ENCODE data around the gene ATAD3B.
"Not testable (repeated sequence)": the region's sequence is repeated elsewhere in the genome, so short reads cannot be mapped to it uniquely, and the experiment has no call there.

Gene ATAD3B

DNA sequence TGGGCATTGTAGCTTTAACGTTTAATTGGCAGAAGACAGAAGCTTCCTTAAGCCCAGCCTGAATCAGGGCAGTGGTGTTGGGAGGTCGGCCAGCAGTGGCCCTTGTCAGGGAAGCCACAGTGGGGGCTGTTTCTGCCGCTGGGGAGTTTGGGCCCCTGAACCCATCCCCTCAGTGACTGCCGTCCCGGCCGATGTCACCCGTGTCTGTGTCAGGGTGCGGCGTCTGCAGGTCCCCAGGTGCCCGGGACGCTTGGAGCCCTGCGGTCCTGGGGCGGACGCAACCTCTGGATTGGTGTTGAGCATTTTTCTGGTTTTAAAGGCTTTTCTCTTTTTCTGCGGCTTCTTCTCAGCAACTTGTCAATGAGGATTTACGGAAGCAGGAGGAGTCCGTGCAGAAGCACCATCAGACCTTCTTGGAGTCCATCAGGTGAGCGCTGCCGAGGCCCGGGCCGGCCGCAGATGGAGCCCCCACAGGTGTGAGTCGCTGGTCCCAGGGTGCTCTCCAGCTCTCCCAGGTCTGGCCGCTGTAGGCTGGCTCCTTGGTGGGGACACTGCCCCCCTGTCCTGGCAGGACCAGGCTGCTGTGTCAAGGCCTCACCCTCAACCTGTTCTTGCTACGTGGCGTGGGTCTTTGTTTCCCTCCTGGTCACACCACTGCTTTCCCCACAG, 19.7 kb upstream of the ATAD3B start:
- DNase-seq = no peak

DNA sequence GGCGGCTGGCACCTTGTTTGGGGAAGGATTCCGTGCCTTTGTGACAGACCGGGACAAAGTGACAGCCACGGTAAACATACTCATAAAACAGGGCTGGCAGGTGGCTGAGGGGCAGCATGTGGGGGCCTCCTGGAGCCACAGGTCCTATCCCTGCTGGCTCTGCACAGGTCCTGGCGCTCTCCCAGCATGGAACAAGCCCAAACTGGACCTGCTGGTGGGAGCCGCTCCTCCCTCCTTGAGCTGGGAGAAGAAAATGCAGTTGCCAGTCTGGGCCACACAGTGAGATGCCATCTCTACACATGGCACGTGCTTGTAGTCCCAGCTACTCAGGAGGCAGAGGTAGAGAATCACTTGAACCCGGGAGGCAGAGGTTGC, 19.2 kb upstream of the ATAD3B start:
- not testable (repeated sequence) for DNase-seq

DNA sequence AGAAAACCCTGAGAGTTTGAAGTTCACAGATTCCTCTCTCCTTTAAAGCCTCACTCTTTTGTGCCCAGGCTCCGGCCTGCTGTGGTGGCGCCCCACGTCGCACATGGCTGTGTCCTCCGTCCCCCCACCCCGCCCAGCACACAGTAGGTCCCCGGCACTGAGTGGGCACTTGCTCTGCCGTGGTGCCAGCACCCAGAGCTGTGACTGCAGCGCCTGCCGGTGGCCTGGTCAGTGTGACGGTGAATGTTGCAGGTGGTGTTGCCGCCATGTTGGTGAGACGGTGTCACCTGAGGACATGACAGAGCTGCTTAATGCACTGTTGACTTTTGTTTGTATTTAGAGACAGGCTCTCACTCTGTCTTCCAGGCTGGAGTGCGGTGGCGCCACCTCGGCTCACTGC, 18.7 kb upstream of the ATAD3B start:
- DNase-seq = no peak

DNA sequence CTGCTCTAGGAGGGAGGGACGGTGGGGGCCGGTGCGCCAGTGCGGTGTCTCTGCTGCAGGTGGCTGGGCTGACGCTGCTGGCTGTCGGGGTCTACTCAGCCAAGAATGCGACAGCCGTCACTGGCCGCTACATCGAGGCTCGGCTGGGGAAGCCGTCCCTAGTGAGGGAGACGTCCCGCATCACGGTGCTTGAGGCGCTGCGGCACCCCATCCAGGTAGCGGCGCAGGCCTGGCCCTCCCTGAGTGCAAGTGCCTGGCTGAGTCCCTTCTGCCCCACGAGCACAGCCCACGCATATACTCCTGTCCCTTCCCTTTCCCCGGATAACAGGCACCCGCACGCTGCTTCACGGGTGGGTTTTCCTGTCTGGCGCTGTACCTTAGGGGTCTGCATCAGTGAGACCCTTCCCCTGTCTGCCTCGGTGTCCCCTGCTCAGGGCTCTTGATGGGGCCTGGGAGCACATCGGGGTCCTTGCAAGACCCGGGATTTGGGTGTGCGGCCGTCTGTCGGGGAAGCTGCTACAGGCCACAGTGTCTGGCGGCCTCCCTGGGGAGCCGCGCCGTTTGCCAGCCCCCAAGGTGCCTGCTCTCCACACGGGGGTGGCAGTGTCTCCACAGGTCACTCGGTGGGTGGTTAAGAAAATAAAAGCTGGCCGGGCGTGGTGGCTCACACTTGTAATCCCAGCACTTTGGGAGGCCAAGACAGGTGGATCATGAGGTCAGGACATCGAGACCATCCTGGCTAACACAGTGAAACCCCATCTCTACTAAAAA, 17.1 kb upstream of the ATAD3B start:
- DNase-seq = not testable (repeated sequence)

DNA sequence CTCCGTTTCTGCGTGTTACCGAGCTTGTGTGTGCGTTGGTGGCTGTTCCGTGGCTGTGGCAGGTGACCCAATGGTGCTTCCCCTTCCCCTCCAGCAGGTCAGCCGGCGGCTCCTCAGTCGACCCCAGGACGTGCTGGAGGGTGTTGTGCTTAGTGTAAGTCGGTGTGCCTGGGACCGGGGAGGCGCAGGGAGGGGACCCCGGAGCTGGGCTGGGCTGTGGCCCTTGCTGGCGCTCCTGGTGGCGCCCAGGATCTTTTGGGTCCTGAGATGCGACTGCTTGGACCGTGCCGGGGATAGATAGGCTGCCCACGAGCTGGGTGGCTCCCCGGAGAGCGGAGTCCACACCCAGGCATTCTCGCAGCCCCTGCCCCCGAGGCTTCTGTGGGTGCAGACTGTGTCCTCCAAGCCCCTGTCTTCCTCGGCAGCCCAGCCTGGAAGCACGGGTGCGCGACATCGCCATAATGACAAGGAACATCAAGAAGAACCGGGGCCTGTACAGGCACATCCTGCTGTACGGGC, 16.1 kb upstream of the ATAD3B start:
- DNase-seq = no peak

DNA sequence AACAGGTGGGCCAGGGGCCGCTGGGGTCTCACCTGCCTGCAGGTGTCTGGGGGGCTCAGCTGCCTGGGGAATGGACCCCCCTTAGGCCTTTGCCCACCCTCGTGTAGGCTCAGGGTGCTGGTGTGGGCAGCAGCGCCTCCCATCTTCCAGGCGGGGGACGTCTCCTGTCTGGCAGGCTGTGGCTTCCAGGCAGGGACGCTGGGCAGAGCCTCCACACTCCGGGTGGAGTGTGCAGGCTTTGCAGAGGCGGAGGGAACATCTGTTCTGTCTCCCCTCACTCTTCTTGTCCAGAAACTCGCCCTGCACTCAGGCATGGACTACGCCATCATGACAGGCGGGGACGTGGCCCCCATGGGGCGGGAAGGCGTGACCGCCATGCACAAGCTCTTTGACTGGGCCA, 15.6 kb upstream of the ATAD3B start:
- DNase-seq = not testable (repeated sequence)

DNA sequence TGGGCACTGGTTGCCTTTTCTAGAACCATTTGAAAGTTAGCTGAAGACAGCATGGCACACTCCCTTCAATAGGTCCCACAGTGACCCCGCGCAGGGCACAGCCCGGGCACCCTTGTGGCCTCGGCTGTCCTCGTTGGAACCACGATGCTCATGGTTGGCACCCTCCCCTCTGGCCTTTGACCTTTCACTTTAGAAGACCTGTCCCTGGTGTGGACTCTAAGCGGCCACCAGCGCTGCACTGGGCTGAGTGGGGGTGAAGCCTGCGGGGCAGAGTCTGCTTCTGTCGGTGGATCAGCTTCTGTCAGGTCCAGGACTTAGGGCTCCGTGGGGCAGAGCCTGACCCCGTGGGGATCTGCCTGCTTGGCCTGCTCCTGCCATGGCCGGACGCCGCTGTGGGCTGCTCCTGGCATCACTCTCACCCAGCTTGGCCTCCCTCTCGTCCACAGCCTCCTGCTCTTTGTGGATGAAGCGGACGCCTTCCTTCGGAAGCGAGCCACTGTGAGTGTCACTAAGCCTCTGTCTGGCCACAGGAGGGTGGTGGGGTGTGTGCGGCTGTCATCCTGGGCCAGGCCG, 14.8 kb upstream of the ATAD3B start:
- DNase-seq = not testable (repeated sequence)

DNA sequence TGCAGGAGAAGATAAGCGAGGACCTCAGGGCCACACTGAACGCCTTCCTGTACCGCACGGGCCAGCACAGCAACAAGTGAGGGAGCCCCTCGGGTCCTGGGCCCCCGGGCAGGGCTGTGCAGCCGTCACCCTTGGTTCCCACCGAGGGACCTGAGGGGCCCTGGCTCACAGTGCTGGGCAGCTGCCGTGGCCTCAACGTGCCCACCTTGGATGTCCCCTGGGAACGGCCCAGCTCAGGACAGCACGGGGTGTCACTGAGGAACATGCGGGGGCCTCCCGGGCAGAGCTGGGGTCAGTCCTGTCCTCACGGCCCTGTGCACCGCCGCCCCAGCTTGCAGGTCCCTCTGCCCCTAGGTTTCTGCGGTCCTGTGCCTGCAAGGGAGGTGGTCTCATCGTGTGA, 12.4 kb upstream of the ATAD3B start:
- DNase-seq = not testable (repeated sequence)

DNA sequence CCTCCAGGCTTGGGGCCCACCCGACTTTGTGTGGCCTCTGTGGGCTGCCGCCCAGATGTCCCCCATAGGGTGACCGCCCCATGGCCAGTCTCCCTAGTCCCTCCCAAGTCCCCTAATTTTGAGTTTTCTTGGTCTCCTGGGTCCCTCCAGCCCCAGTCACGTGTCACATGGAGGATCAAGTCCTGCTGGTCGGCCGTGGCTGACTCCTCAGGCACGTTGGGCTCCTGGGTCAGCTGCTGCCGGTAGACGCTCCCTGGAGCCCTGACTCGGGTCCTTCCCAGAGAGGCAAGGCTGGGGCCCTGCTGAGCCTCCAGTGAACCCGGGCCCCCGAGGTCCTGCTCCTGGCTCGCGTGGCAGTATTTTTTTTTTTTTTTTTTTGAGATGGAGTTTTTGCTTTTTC, 11.9 kb upstream of the ATAD3B start:
- not testable (repeated sequence) for DNase-seq

DNA sequence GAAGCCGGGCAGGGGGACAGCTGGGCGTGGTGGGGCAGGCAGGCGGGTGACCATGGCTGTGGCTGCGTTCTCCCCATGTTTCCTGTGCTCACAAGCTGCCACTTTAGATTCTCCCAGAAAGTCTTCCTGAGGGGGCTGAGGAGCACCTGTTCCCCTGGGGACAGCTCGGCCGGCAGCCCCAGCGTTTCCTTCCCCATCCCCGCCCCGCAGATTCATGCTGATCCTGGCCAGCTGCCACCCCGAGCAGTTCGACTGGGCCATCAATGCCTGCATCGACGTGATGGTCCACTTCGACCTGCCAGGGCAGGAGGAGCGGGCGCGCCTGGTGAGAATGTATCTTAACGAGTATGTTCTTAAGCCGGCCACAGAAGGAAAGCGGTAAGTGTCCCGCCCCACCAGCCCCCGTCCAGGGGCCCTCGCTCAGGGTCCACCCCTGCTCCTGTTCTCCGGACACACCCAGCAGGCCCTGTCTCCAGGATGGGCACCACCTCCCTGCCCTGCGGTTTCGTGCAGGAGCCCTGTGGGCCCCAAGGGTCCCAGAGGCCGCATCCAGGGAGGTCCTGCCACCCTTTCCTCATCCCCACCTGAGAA, 10.9 kb upstream of the ATAD3B start:
- DNase-seq = no peak

DNA sequence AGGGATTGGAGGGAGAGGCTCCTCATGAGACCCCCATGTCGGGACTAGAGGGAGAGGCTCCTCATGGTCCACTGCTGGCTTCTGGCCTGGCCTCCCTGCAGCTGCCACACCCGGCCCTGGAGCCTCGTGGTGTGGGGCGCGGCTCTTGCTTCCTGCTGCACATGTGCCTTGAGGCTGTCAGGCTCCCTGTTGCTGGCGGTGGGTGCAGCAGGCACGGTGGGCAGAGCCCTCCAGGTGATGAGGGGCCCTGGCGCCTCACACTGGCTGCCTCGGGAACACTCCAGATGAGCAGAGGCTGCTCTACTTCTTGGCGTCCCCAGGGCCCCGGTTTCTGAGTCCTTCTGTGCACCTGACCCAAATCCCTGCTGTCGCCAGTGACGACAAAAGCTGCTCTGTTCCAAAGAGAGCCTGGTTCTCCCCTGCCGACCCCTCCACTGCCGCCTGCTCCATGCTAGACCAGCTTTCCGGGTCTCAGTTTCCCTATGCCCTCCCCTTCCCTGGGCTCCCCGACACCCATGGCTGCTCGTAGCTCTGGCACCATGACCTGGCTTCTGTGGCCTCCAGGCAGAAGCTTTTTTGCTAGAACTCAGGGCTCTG, 9.7 kb upstream of the ATAD3B start:
- DNase-seq = no peak

DNA sequence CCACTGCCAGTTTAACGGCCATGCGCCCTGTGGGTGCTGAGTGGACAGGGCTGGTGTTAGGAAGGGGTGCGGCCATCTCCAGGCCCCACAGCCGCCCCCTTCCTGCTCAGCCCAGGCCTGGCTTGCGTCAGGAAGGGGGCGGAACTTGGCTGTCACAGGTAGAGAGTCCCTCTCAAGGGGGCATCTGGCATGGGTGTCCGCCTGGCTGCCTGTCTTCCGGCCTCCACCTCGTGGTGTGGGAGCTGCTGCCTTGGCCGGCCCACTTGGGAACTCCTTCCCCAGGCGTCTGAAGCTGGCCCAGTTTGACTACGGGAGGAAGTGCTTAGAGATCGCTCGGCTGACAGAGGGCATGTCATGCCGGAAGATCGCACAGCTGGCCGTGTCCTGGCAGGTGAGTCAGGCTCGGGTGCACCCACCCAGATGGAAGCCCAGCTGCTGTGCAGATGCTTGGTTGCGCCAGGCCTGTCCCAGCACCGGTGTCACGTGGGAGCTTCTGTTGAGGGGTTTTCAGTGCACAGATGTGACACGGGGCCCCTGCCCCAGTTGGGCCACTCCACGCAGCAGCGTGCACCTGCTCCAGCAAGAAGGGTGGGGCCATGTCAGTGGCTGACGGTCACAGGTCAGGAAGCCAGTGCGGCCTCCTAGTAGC, 9.1 kb upstream of the ATAD3B start:
- peak; percentile 37 for DNase-seq

DNA sequence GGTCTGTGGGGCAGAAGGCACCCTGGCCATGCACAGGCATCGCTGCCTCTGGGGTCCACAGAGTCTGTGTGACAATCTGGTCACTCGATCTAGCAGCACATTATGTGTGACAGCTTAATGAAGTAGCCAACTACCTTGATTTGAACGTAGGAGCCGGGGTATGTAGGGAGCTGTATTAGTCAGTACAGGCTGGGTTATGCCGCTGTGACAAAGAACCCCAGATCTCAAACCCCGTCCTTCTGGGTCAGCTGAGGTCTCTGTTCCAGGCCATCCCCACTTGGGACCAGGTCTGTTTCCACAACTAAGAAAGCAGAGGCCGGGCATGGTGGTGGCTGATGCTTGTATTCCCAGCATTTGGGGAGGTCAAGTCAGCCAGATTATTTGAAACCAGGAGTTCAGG, 8.3 kb upstream of the ATAD3B start:
- DNase-seq = no peak

DNA sequence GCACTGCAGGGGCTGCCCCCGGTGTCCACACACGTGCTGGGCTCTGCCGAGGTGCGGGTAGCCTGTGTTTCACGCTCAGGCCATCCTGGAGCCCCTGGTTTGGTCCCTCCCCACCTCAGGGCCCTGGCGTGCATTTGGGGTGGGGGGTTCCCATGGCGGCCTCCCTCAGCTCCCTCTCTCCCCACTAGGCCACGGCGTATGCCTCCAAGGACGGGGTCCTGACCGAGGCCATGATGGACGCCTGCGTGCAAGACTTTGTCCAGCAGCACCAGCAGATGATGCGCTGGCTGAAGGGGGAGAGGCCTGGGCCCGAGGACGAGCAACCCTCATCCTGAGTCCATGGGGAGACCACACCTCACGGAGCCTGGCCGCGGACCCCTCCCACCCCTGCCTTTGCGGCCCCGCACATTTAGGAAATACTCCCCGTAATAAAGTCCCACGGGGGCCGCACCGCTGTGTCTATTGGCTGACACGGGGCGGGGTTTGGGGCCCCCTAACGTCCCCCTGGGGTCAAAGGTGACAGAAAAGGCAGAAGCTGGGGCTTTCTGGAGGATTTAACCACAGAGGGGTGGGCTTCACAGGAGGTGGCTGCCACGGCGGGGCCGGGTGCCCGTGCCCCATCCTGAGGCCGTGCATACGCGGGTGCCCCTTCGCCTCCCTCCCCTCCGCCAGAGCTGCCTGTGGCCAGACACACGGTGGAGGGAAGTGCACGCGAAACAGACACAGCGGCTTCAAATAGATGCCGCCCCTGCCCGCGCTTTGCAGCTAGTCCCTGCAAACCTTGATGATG, 3.2 kb upstream of the ATAD3B start:
- DNase-seq = not testable (repeated sequence)

DNA sequence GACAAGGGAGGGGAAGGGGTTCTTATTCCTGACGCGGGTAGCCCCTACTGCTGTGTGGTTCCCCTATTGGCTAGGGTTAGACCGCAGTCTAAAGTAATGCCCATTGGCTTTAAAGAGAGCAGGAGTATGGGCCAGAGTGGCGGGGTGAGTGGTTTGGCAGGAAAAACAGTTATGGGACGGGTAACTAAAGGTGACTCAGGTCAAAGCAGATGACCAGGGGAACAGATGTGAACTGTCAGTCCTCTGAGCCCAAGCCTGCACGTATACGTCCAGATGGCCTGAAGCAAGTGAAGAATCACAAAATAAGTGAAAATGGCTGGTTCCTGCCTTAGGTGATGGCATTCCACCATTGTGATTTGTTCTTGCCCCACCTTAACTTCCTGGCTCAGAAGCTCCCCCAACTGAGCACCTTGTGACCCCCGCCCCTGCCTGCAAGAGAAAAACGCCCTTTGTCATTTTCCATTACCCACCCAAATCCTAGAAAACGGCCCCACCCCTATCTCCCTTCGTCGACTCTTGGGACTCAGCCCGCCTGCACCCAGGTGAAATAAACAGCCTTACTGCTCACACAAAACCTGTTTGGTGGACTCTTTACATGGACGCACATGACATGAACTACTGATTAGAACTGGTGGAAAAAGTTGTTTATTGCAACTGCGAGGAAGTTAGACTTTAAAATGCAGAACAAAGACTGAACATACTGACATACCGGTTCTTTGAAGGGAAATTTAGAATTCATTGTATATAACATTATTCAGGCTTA, 758 bp upstream of the ATAD3B start:
- DNase-seq = no peak

DNA sequence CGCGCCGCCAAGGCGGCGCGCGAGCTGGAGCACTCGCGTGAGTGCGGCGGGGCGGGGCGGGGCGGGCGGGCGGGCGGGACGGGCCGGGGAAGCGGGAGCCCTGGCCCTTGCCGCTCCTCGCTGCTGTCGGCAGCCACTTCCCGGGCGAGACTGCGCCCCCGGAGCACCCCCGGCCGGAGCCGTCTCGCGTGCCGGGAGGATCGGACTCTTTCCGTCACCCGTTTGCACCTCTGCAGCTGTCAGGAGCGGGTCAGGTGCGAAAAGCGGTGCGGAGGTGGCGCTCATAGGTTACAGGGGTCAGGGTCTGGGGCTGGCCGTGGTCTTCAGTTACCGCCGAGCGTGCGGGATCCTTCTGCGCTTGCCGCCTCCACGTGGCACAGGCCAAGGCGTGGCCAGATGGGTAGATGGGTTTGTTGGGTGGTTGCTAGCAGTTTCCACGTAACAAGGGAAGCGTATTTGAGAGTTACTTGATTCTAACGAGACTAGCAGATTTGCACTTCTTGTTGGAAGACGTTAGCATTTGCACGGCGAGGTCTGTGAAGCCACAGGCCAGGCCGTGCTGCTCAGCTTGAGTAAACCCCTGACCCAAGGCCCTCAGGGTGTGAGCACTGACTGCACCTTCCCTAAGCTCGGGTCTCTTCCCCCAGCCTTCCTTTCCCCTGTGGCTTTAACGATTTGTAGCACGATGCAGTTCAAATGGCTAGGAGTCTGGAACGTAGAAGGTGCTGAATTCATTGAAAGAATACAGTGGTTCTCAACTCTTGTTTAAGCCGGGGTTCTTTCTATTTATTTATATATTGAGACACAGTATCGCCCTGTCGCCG, 700 bp downstream of the ATAD3B start:
- not testable (repeated sequence) for DNase-seq

DNA sequence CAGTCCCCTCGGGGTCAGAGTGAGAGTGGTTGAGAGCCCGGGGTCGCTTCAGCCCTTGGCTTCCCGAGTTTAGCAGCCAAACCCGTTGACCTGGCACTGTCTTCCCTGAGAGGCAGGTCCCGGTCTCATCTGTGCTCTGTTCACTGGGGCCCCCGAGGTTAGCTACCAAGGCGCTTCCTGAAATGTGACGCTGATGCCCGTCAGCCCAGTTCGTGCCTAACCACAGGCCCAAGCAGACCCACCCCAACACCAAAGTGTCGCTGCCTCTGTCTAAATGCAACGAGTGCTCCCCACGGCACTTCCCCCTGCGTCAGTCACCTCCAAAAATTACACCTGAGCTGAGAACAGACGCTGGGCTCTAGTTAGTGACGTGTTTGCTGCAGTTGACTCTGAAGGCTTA, 4.4 kb downstream of the ATAD3B start:
- DNase-seq = not testable (repeated sequence)

DNA sequence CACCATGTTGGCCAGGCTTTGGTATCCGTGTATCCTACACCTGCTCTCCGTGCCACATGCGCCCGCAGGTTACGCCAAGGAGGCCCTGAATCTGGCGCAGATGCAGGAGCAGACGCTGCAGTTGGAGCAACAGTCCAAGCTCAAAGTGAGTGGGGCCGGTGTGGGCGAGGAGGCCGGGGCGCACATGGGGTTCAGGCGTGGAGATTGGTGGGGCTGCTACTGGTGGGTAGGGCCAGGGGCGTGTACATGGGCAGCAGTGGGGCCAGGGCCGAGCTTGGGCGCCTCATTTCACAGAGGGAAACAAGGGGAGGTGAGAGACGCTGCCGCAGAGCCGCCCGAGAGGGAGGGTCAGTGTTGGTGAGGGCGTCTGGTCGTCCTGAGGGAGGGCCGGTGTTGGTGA, 5.6 kb downstream of the ATAD3B start:
- no peak for DNase-seq

Measured in right kidney (tissue), 1 donor.